ENCODE results near the gene ZNF408.

DNA sequence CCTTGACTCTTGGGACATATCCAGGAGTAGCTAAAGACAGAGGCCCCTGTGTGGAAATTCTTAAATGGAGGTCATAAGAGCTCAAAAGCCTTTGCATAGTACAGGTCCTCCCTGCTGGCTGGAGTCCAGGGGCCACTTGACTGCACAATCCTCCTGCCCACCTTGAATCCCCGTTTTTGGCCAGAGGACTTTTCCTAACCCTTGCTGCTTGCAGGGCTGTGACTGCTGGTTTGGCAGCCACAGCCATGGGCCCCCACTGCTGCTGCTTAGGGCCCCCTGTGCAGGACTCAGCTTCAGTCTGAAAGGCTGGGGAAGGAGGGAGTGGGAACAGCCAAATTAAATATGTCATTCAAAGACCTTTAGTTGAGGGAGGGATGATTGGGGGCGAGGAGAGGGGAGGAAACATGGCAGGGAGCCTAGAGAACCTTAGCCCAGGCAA is 33.8 kb upstream of the ZNF408 start:
- TF ChIP-seq, protein P1, sequence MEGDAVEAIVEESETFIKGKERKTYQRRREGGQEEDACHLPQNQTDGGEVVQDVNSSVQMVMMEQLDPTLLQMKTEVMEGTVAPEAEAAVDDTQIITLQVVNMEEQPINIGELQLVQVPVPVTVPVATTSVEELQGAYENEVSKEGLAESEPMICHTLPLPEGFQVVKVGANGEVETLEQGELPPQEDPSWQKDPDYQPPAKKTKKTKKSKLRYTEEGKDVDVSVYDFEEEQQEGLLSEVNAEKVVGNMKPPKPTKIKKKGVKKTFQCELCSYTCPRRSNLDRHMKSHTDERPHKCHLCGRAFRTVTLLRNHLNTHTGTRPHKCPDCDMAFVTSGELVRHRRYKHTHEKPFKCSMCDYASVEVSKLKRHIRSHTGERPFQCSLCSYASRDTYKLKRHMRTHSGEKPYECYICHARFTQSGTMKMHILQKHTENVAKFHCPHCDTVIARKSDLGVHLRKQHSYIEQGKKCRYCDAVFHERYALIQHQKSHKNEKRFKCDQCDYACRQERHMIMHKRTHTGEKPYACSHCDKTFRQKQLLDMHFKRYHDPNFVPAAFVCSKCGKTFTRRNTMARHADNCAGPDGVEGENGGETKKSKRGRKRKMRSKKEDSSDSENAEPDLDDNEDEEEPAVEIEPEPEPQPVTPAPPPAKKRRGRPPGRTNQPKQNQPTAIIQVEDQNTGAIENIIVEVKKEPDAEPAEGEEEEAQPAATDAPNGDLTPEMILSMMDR (IDR thresholded peaks at IDR 0.05): no peak
- TF ChIP-seq, protein P2, sequence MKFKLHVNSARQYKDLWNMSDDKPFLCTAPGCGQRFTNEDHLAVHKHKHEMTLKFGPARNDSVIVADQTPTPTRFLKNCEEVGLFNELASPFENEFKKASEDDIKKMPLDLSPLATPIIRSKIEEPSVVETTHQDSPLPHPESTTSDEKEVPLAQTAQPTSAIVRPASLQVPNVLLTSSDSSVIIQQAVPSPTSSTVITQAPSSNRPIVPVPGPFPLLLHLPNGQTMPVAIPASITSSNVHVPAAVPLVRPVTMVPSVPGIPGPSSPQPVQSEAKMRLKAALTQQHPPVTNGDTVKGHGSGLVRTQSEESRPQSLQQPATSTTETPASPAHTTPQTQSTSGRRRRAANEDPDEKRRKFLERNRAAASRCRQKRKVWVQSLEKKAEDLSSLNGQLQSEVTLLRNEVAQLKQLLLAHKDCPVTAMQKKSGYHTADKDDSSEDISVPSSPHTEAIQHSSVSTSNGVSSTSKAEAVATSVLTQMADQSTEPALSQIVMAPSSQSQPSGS (CRISPR knock-in tag; IDR thresholded peaks at IDR 0.05; ENCODE audit: borderline replicate concordance, low read depth): no peak
- TF ChIP-seq, protein P3, sequence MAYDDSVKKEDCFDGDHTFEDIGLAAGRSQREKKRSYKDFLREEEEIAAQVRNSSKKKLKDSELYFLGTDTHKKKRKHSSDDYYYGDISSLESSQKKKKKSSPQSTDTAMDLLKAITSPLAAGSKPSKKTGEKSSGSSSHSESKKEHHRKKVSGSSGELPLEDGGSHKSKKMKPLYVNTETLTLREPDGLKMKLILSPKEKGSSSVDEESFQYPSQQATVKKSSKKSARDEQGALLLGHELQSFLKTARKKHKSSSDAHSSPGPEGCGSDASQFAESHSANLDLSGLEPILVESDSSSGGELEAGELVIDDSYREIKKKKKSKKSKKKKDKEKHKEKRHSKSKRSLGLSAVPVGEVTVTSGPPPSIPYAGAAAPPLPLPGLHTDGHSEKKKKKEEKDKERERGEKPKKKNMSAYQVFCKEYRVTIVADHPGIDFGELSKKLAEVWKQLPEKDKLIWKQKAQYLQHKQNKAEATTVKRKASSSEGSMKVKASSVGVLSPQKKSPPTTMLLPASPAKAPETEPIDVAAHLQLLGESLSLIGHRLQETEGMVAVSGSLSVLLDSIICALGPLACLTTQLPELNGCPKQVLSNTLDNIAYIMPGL (CRISPR knock-in tag; IDR thresholded peaks at IDR 0.05): no peak
